DMS 273 (cell line): ENCODE data around the gene TMED10.
"Not testable (repeated sequence)": the region's sequence is repeated elsewhere in the genome, so short reads cannot be mapped to it uniquely, and the experiment has no call there.

Source experiments
- DNase-seq: peaks from one replicate; lab custom pipeline; 2025; ENCODE audit not compliant: unreplicated experiment; lab: John Stamatoyannopoulos, UW

Gene TMED10

GRCh38 chr14:75128596-75128990 lies 47.8 kb downstream of the TMED10 start:
- DNase-seq = peak; percentile 27

- DNase-seq = no peak
Measured at GRCh38 chr14:75127903-75128595, 48.4 kb downstream of the TMED10 start.

DNA sequence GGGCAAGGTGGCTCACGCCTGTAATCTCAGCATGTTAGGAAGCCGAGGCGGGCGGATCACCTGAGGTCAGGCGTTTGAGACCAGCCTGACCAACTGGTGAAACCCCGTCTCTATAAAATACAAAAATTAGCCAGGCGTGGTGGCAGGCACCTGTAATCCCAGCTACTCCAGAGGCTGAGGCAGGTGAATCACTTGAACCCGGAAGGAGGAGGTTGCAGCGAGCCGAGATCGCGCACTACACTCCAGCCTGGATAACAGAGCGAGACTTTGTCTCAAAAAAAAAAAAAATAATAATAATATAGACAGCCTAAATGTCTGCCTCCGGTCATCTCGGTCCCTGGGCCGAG lies 49.0 kb downstream of the TMED10 start:
- DNase-seq = not testable (repeated sequence)

DNA sequence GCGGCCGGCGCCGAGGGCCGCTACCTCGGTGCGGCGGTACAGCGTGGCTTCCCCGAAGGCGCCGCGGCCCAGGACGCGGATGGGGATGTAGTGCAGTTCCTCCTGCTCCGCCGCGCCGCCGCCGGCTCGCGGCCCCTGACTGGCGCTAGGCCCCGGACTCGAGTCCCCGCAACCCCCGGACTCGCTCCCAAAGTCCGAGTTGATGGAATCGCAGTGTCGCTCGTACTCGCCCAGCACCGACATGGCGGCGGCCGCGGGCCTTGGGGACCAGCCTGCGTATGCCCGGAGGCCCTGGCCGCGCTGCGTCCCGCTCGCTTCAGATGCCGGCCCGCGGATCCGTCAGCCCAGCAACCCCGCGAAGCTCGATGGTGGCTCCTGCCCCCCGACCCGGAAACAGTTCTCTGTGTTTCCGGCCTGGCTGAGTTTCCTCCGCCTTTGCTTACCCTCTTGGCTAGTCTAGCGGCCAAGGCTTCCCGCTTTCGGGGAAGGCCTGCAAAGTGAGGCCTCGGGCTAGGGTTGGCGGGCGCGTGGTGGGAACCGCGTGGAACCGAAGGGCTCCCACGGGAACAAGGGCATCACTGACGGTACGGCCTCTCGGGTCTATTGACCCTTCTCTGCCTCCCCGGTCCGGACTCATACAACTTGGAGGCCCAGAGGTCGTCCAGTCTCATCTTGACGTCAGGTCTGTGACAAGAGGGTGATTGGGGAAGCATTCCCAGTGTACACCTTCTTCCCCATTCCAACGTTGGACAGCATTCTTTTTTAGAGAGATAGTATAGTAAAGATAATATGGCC lies 49.5 kb downstream of the TMED10 start, which contains the start of gene NEK9:
NEK9 (minus strand) TSS at position 370 of the 795 bp plus-strand sequence; CDS start at position 243, 127 bp downstream.
- peak; percentile 92 for DNase-seq

- DNase-seq = no peak
Measured at GRCh38 chr14:75126121-75126544, 50.3 kb downstream of the TMED10 start.

DNA sequence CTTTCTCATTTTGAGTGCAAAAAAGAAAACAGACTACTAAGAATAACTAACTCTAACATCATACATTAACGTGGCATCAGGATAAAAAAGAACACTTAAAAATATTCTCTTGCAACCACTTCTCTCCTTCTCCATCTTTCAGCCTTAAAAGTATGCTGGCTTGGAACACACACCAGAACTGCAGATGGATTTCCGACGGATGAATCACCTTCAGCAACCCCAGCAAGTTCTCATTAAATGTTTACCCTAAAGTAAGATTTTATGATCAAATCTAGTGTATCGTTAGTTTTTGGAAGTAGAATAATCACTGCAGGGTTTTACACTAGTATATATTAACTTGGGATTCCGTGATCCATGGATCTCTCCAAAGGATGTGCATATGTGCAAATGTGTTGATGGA lies 50.8 kb downstream of the TMED10 start:
- no peak for DNase-seq

DNA sequence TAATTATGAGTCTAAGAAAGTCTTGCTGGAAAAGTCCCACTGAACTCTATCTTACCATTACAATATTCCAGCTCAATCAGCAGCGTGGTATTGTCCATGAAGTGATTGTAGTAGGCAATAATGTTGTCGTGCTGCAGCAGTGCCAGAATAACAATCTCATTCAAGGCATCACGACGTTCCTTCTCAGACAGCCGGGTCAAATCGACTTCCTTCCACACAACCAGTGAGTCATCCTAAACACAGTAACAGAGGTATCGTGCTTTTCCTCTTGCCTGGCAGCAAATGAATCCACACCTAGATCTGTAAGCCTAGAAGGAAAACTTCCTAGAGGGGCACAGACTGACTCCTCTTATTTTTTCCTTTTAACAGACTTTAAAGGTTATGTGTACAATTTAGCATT lies 52.4 kb downstream of the TMED10 start:
- no peak for DNase-seq

DNA sequence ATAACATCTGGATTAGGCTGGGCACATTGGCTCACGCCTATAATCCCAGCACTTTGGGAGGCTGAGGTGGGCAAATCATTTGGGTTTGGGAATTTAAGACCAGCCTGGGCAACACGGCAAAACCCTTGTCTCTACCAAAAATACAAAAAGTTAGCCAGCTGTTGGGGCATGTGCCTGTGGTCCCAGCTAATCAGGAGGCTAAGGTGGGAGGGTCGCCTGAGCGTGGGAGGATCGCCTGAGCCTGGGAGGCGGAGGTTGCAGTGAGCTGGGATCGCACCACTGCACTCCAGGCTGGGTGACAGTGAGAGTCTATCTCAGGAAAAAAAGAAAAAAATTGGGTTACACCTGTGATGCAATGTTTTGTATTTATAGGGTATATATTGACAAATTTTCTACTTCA lies 54.9 kb downstream of the TMED10 start:
- no peak for DNase-seq

DNA sequence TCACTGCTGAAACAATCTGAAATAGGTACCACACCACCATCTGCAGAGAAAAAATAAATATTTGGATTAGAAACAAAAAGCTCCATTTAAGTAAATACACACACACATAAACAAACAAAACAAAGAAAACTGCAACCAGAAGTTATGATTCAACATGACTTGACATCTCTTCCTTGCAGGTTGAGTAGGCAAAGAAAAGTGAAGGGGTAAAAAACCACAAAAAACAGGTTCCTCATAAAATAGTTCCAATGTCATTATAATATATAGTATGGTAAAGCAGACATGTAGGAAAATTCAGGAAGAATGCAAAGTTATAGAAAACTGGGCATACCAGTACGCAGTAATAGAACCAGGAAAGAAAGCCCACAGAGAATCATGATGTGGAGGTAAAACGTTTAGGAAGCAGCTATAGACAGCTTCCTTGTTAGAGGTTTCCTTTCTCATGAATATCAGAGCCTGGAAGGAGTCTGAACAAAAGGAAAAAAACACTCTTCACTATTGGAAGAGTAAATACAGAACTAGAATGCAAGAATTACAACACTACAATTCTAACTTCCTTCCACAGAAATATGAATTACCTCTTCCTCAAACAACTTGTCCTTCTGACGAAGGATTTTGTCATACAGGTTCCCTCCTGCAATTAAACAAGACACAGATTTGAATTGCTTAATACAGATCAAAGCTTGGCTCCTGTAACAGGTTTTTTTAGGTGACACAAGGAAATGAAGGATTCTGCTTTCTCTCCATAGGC lies 55.7 kb downstream of the TMED10 start:
- DNase-seq = no peak

- no peak for DNase-seq
Measured at GRCh38 chr14:75119056-75119455, 57.4 kb downstream of the TMED10 start.

GRCh38 chr14:75113932-75114539 lies 62.4 kb downstream of the TMED10 start:
- no peak for DNase-seq

DNA sequence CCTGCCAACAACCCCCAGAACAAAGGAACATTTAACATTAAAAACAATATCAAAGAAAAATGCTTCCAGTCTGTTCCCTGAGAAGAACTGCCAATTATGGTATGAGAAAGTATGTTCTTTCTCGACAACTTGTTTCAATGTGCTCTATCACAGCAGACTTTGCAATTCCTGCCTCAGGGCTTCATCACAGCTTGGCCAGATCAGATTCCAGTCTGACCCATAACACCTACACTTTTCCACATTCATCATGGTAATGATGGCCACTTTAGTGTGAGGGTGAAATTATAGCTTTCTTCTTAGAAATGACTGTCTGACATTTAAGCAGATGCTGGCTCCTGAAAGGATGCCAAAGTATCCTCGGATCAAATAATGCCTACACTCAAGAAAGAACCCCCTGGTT lies 66.5 kb downstream of the TMED10 start:
- DNase-seq = no peak

DNA sequence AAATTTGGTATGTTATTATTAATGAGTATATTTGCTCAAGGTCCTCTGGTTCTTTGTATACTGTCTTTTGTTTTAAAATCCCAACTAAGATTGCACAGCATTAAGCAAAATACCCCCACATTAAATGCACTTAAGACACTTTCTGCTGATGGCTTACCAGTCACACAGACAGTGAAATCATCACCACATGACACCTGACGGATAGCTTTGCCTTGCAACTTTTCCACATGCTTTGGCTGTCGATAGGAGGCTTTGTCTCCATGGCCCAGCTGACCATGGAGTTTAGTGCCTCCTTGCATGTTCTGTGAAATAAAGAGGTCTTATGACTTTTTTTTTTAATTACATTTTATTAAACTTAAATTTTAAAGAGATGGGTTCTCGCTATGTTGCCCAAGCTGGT lies 69.2 kb downstream of the TMED10 start:
- no peak for DNase-seq

DNA sequence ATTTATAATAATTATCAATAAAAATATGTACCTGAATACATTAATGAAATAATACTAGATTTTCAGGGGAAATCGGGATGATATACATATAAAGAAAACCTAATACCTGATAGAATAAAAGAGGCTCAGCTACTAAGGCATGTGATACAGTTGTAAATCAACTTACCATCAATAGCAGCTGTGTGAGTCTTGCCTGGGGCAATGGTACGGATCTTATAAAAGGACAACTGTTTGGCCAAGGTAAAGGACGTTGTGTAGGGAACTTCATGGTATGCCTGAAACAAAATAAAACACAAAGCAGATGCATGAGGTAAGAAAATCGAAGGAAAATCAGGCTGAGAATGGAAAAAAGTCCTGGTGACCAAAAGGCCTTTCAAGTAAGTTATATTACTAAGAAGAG lies 74.9 kb downstream of the TMED10 start:
- no peak for DNase-seq

DNA sequence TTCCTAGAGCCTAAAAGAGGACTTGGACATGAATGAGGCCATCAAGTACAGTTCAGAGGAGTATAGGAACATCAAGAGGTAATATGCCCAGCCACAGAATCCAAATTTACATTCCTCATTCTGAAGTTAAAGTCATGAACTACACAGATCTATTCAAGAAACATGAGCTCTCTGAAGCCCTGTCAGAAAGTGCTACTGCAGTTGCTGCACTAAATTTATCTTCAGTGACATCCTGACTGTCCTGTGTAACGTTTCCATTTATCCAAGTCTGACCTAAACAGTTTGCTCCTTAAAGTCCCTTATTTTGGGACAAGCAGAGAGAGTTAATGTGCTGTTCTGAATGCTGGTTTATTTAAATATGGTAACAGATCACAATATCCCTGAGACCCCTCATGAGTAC lies 77.7 kb downstream of the TMED10 start:
- no peak for DNase-seq

GRCh38 chr14:75098212-75098611 lies 78.2 kb downstream of the TMED10 start:
- DNase-seq = no peak

- no peak for DNase-seq
Measured at GRCh38 chr14:75096959-75097358, 79.5 kb downstream of the TMED10 start.

- DNase-seq = no peak
Measured at GRCh38 chr14:75095690-75096089, 80.7 kb downstream of the TMED10 start.

- no peak for DNase-seq
Measured at GRCh38 chr14:75094896-75095295, 81.5 kb downstream of the TMED10 start.

DNA sequence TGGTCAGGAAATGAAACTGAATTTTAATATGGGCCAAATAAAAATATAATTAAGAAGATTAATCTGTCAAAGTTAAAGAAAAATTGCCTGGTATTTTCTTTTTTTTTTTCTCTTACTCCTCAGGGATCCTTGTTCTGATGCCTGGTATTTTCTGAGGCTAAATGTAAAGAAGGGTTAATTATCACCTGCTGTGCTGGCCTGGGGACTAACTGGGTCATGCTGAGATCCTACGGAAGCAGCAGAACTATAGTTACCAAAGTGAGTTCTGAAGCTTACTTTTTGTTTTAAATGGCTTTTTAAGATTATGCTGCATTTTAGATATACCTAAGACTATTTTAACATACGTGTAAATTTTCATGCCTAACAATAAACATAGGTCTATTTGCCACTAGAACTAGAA lies 83.7 kb downstream of the TMED10 start:
- DNase-seq = no peak

GRCh38 chr14:75091251-75091650 lies 85.2 kb downstream of the TMED10 start:
- no peak for DNase-seq
